ENCODE data around the gene VTI1A.
"Not testable (repeated sequence)": the region's sequence is repeated elsewhere in the genome, so short reads cannot be mapped to it uniquely, and the experiment has no call there.

Gene VTI1A

GRCh38 chr10:112723876-112724275 is 276.9 kb downstream of the VTI1A start:
- DNase-seq (ENCODE audit: low read depth) = no peak

- no peak for DNase-seq (ENCODE audit: low read depth)
Measured at GRCh38 chr10:112724404-112724991, 277.5 kb downstream of the VTI1A start.

- DNase-seq (ENCODE audit: low read depth) = no peak
Measured at GRCh38 chr10:112728118-112728883, 281.3 kb downstream of the VTI1A start.

GRCh38 chr10:112728997-112729396 is 282.0 kb downstream of the VTI1A start:
- no peak for DNase-seq (ENCODE audit: low read depth)

- not testable (repeated sequence) for DNase-seq (ENCODE audit: low read depth)
Measured at GRCh38 chr10:112731450-112731849, 284.4 kb downstream of the VTI1A start.

- DNase-seq (ENCODE audit: low read depth) = no peak
Measured at GRCh38 chr10:112732277-112732921, 285.4 kb downstream of the VTI1A start.

GRCh38 chr10:112735041-112735695 is 288.2 kb downstream of the VTI1A start:
- DNase-seq (ENCODE audit: low read depth) = no peak

- DNase-seq (ENCODE audit: low read depth) = no peak
Measured at GRCh38 chr10:112738606-112739591, 291.9 kb downstream of the VTI1A start.

- DNase-seq (ENCODE audit: low read depth) = no peak
Measured at GRCh38 chr10:112739592-112740353, 292.8 kb downstream of the VTI1A start.

- DNase-seq (ENCODE audit: low read depth) = no peak
Measured at GRCh38 chr10:112741830-112742402, 294.9 kb downstream of the VTI1A start.

- DNase-seq (ENCODE audit: low read depth) = no peak
Measured at GRCh38 chr10:112744181-112745096, 297.4 kb downstream of the VTI1A start.

- no peak for DNase-seq (ENCODE audit: low read depth)
Measured at GRCh38 chr10:112746329-112746728, 299.3 kb downstream of the VTI1A start.

- no peak for DNase-seq (ENCODE audit: low read depth)
Measured at GRCh38 chr10:112750427-112751167, 303.6 kb downstream of the VTI1A start.

GRCh38 chr10:112751651-112752050 is 304.6 kb downstream of the VTI1A start:
- no peak for DNase-seq (ENCODE audit: low read depth)

GRCh38 chr10:112752288-112752687 is 305.3 kb downstream of the VTI1A start:
- no peak for DNase-seq (ENCODE audit: low read depth)

GRCh38 chr10:112753961-112754411 is 307.0 kb downstream of the VTI1A start:
- DNase-seq (ENCODE audit: low read depth) = no peak

GRCh38 chr10:112755446-112756234 is 308.6 kb downstream of the VTI1A start:
- DNase-seq (ENCODE audit: low read depth) = no peak

- DNase-seq (ENCODE audit: low read depth) = no peak
Measured at GRCh38 chr10:112756235-112756527, 309.2 kb downstream of the VTI1A start.
